Aorta (tissue), 5 donors: ENCODE results near the gene PEAR1. TPM values are rescaled to one million over a fixed set of nuclear protein-coding genes. Genes with fewer than 3 reads are reported as not detected.

Experiments used
- ATAC-seq: fragments of 200-7000 bp; cut with Tn5 transposase; one replicate; pipeline ENCODE4 v1.9.1; 2022; ENCODE audit warnings: moderate library complexity; ENCODE audit not compliant: low FRiP score
- DNase-seq, 2 donors: peaks; one replicate each; pipeline ENCODE4 v3.0.0-alpha.2; 2020
- H3K27ac ChIP-seq, 2 donors: one replicate each; pipeline ENCODE4 v1.5.1; 2013; ENCODE audit warnings: low read length in 2 of 2, mild to moderate bottlenecking in 2 of 2, moderate library complexity in 2 of 2, control low read depth in 1 of 2, inconsistent platforms in 1 of 2, low read depth in 1 of 2
- H3K27me3 ChIP-seq, 2 donors: one replicate each; pipeline ENCODE4 v1.6.1; 2013; ENCODE audit warnings: control low read depth in 1 of 2, low read length in 1 of 2, mild to moderate bottlenecking in 1 of 2, moderate library complexity in 1 of 2; ENCODE audit not compliant: insufficient read depth in 2 of 2, control insufficient read depth in 1 of 2
- H3K36me3 ChIP-seq, 2 donors: one replicate each; pipeline ENCODE4 v1.6.1; 2013; ENCODE audit warnings: control low read depth in 1 of 2, low read length in 1 of 2, mild to moderate bottlenecking in 1 of 2; ENCODE audit not compliant: insufficient read depth in 2 of 2, control insufficient read depth in 1 of 2
- H3K4me1 ChIP-seq, 2 donors: one replicate each; pipeline ENCODE4 v1.6.1; 2013; ENCODE audit warnings: low read length in 2 of 2, control low read depth in 1 of 2, mild to moderate bottlenecking in 1 of 2, moderate library complexity in 1 of 2; ENCODE audit not compliant: insufficient read depth in 2 of 2, control insufficient read depth in 1 of 2
- H3K4me3 ChIP-seq, 2 donors: one replicate each; pipeline ENCODE4 v1.5.1; 2013; ENCODE audit warnings: low read length in 2 of 2, control low read depth in 1 of 2, mild to moderate bottlenecking in 1 of 2
- H3K9me3 ChIP-seq: one replicate; pipeline ENCODE4 v1.6.1; 2013; ENCODE audit warnings: mild to moderate bottlenecking, low read length; ENCODE audit not compliant: control insufficient read depth
- WGBS, 2 donors: extraction: QIAGEN DNeasy Blood & Tissue Kit; methylation state at CpG; one replicate each; pipeline ENCODE4 v1.1.7; 2013; 5-methylcytosine and 5-hydroxymethylcytosine counted together
- intact Hi-C, 2 donors: fragments of 100-400 bp; cut with DNase I; formaldehyde crosslinking; loops; one replicate each; pipeline versions ENCODE4 v1.14.2 to v1.15.0; 2022
- polyA plus RNA-seq, 2 donors: library from polyadenylated mRNA; stranded (reverse); fragments of 200-250 nt; gene quantifications; one replicate each; pipeline ENCODE4 v1.2.3, GENCODE V29; 2013
- total RNA-seq, 2 donors: library from RNA; stranded (reverse); fragmentation: NEBNext Ultra II Directional; extraction: Animal tissue kit (Norgen Biotek cat#: 25700); gene quantifications; one replicate each; pipeline ENCODE4 v1.2.1, GENCODE V29; 2021
- donor health status: healthy with polysubstance abuse.
- donor health status: Bipolar disorder and iron deficiency.
- donor health status: DM: no; HTN: no; CAD: no.
- donor health status: DM: no; HTN: no; CAD: no.
- donor health status: DM: yes; HTN: yes; CAD: no.

PEAR1 gene
- total and polyA plus RNA-seq, 4 donors: 5.6 to 46.6 (median 25.1) TPM

- Histone ChIP-seq H3K9me3 (no peaks in the 10 kb centered on the region), H3K36me3 (no peaks in the 10 kb centered on the region), H3K4me3 (no peak overlapping the region), H3K27ac (no peak overlapping the region), H3K27me3 (no peaks in the 10 kb centered on the region), H3K4me1 (no peaks in the 10 kb centered on the region)
- intact Hi-C loops: no loop called here
- ATAC-seq (no peak), DNase-seq (no peak)
- WGBS, 2 donors: 81 to 88% methylated on average over 15 of the region's 15 CpGs
These were observed 10.0 kb downstream of the PEAR1 start for GRCh38 chr1:156903328-156904091.

DNA sequence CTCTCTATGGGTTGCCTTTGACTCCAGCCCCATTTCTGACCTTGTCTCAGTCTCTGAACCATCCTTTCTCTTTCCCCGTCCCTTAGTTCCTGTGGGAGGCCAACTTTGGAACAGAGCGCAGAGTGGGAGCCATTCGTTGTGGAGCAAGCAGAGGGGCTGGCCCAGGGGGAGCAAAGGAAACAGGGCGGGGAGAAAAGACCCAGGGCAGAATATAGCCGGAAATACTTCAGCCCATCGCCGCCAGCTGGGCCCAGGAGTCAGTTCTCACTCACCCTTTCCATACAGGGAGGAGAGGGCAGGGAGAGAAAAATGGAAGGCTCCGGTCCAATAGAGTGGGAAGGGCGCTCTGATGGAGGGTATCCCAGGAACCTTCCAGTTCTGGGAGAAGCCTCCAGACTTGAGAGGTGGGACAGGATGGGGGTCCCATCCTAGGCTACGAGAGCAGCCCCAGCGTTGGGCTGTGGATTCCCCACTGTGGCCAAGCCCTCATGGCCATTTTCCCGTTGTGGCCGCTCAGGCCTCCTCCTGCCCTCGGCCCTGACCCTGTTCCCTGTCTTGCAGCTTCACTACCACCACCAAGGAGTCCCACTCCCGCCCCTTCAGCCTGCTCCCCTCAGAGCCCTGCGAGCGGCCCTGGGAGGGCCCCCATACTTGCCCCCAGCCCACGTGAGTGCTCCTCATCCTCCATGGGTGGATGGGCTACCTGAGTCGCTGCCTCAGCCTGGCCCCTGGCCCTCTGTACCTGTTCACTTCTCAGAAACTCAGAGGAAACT, 10.9 kb downstream of the PEAR1 start:
- Histone ChIP-seq H3K4me3 (no peak overlapping the region), H3K27ac (no peak overlapping the region), H3K27me3 (no peaks in the 10 kb centered on the region), H3K4me1 (no peaks in the 10 kb centered on the region), H3K9me3 (no peaks in the 10 kb centered on the region), H3K36me3 (no peaks in the 10 kb centered on the region)
- DNase-seq: peak in 1 of 2 donors; percentile 69
- intact Hi-C loops: no loop called here
- WGBS, 2 donors: 84 to 86% methylated on average over 19 of the region's 19 CpGs
- no peak for ATAC-seq

- Histone ChIP-seq H3K9me3 (no peaks in the 10 kb centered on the region), H3K36me3 (no peaks in the 10 kb centered on the region), H3K4me1 (no peaks in the 10 kb centered on the region), H3K27me3 (no peaks in the 10 kb centered on the region), H3K4me3 (no peak overlapping the region), H3K27ac (no peak overlapping the region)
- WGBS, 2 donors: 89 to 92% methylated on average over 16 of the region's 16 CpGs
- intact Hi-C loops: no loop called here
- no peak for ATAC-seq
- DNase-seq: no peak
These were observed 11.7 kb downstream of the PEAR1 start for GRCh38 chr1:156905176-156905575.

DNA sequence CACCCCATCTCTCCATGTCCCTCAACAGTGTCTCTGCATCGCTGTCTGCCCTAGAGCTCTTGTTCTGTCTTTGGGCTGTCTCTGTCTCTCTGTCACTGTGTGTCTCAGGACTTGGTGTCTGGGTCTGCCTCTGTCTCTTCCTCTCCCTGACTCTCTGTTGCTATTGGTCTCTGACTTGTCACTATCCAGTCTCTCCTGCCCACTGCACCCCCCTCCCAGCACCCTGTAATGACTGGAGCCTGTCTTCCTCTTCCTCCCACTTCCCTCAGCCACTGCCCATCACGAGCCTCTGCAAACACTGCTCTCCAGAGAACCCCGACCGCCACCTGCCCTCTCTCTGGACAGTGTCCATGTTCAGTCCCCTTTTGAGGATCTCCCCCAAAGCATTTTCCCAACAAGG, 12.1 kb downstream of the PEAR1 start:
- H3K36me3 ChIP-seq: no peaks in the 10 kb centered on the region
- no peak overlapping the region for H3K27ac ChIP-seq
- DNase-seq (peak in 1 of 2 donors; percentile 24), ATAC-seq (no peak)
- no peak overlapping the region for H3K4me3 ChIP-seq
- H3K27me3 ChIP-seq: no peaks in the 10 kb centered on the region
- intact Hi-C loops: no loop called here
- H3K4me1 ChIP-seq: no peaks in the 10 kb centered on the region
- H3K9me3 ChIP-seq: no peaks in the 10 kb centered on the region
- 65 to 91% methylated on average over 4 of the region's 4 CpGs for WGBS, 2 donors

DNA sequence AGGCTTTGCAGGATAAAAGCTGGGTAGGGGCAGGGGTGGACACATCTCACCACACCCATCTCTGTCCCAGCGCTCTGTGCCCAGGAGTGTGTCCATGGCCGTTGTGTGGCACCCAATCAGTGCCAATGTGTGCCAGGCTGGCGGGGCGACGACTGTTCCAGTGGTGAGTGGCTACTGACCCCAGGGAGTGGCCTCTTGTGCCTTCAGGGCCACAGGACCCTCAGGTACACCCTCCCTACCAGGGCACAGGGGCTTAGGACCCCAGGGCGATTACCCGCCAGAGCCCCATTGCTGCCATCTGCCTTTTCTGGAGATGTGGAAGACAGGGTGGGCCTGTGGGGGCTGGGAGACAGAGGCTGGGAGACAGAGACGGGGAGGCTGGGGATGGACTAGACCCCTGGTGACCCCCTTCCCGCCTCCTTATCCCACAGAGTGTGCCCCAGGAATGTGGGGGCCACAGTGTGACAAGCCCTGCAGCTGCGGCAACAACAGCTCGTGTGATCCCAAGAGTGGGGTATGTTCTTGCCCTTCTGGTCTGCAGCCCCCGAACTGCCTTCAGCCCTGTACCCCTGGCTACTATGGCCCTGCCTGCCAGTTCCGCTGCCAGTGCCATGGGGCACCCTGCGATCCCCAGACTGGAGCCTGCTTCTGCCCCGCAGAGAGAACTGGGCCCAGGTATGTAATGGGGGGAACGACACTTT, 12.8 kb downstream of the PEAR1 start:
- H3K9me3 ChIP-seq: no peaks in the 10 kb centered on the region
- 94 to 96% methylated on average over 16 of the region's 16 CpGs for WGBS, 2 donors
- no peaks in the 10 kb centered on the region for H3K36me3 ChIP-seq

DNA sequence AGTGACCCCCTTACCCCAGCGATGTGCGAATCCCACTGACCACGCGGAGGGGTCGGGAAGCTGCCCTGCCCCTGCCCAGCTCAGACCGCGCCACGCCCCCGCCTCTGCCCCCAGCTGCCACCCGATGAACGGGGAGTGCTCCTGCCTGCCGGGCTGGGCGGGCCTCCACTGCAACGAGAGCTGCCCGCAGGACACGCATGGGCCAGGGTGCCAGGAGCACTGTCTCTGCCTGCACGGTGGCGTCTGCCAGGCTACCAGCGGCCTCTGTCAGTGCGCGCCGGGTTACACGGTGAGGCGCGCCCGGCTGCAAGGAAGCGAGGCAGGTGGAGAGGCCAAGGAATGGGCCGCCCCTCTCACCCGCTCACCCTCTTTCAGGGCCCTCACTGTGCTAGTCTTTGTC, 15.0 kb downstream of the PEAR1 start:
- Histone ChIP-seq H3K4me3 (no peak overlapping the region), H3K27ac (no peak overlapping the region), H3K4me1 (no peaks in the 10 kb centered on the region), H3K27me3 (no peaks in the 10 kb centered on the region), H3K36me3 (no peaks in the 10 kb centered on the region), H3K9me3 (no peaks in the 10 kb centered on the region)
- intact Hi-C loops: no loop called here
- WGBS, 2 donors: 82 to 90% methylated on average over 26 to 29 of the region's 29 CpGs
- ATAC-seq: no peak
- peak in 1 of 2 donors; percentile 40 for DNase-seq

More for the DNA sequence above, 12.8 kb downstream of the PEAR1 start:
- Histone ChIP-seq H3K4me1 (no peaks in the 10 kb centered on the region), H3K27ac (no peak overlapping the region), H3K4me3 (no peak overlapping the region), H3K27me3 (no peaks in the 10 kb centered on the region)
- intact Hi-C loops: no loop called here
- DNase-seq (no peak), ATAC-seq (no peak)

DNA sequence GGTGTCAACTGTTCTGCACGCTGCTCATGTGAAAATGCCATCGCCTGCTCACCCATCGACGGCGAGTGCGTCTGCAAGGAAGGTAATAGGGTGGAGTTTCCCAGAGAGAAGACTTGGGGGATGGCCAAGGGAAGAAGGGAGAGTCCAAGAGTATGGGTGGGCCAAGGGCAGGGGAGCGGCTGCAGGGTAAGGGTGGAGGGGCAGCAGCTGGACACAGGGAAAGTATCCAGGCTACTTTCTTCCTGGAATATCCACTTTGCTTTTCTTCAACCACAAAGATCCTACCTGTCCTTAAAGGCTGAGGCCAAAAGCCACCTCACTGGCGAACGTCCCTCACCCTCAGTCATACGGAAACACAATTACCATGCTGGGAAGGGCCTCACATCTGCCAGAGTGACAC, 15.4 kb downstream of the PEAR1 start:
- H3K36me3 ChIP-seq: no peaks in the 10 kb centered on the region
- no peaks in the 10 kb centered on the region for H3K4me1 ChIP-seq
- no peaks in the 10 kb centered on the region for H3K27me3 ChIP-seq
- no peak overlapping the region for H3K4me3 ChIP-seq
- intact Hi-C loops: no loop called here
- H3K9me3 ChIP-seq: no peaks in the 10 kb centered on the region
- DNase-seq: peak in 1 of 2 donors; percentile 34
- WGBS, 2 donors: 81 to 82% methylated on average over 10 of the region's 10 CpGs
- H3K27ac ChIP-seq: no peak overlapping the region
- no peak for ATAC-seq

DNA sequence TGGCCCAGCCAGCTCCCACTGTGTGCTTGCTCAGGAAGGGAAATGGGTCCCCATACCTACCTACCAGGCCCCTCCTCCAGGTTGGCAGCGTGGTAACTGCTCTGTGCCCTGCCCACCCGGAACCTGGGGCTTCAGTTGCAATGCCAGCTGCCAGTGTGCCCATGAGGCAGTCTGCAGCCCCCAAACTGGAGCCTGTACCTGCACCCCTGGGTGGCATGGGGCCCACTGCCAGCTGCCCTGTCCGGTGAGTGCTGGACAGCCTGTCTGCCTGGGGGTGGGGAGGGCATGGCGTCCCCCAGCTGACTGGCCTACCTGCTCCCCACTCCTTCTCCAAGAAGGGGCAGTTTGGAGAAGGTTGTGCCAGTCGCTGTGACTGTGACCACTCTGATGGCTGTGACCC, 16.2 kb downstream of the PEAR1 start:
- no peak overlapping the region for H3K4me3 ChIP-seq
- H3K4me1 ChIP-seq: no peaks in the 10 kb centered on the region
- H3K36me3 ChIP-seq: no peaks in the 10 kb centered on the region
- no peak overlapping the region for H3K27ac ChIP-seq
- WGBS, 2 donors: 78 to 93% methylated on average over 5 of the region's 5 CpGs
- intact Hi-C loops: no loop called here
- DNase-seq (peak in 1 of 2 donors; percentile 39), ATAC-seq (no peak)
- no peaks in the 10 kb centered on the region for H3K9me3 ChIP-seq
- no peaks in the 10 kb centered on the region for H3K27me3 ChIP-seq
